Gastroesophageal sphincter (tissue), 4 donors: Measurements from ENCODE around the gene PRR23B. TPM values are rescaled to one million over a fixed set of nuclear protein-coding genes. Genes with fewer than 3 reads are reported as not detected.
A peak's percentile ranks its signal among the peaks of the same experiment; 100 is the strongest.

Source experiments
- ATAC-seq: fragments of 150-250 bp; one replicate; pipeline ENCODE4 v1.9.1; 2016; ENCODE audit warnings: mild to moderate bottlenecking, moderate library complexity
- H3K27ac ChIP-seq, 4 donors: fragments of 200-600 bp; sonication (generic) in 3 of 4; 1 replicate in 3 of 4; 2 replicates in 1 of 4; pipeline ENCODE4 v1.5.1; 2016 to 2019
- H3K27me3 ChIP-seq: fragments of 200-600 bp; sonication (generic); one replicate; pipeline ENCODE4 v1.5.1; 2019
- H3K36me3 ChIP-seq, 2 donors: fragments of 200-600 bp; sonication (generic); one replicate each; pipeline ENCODE4 v1.5.1; 2019; ENCODE audit warnings: control low read depth in 1 of 2
- H3K4me1 ChIP-seq, 3 donors: fragments of 200-600 bp; sonication (generic); 1 replicate in 2 of 3; 2 replicates in 1 of 3; pipeline ENCODE4 v1.5.1; 2016 to 2019; ENCODE audit warnings: control low read depth in 2 of 3
- H3K4me3 ChIP-seq, 2 donors: fragments of 200-600 bp; sonication (generic); one replicate each; pipeline ENCODE4 v1.5.1; 2019; ENCODE audit warnings: mild to moderate bottlenecking in 1 of 2, moderate library complexity in 1 of 2
- H3K9me3 ChIP-seq, 3 donors: fragments of 200-600 bp; sonication (generic); one replicate each; pipeline ENCODE4 v1.5.1; 2017 to 2019; ENCODE audit warnings: control low read depth in 2 of 3
- EP300 ChIP-seq: sonication (generic); formaldehyde crosslinking; IDR thresholded peaks from one replicate; pipeline ENCODE4 v1.6.1; 2017; ENCODE audit warnings: antibody characterized with exemption, mild to moderate bottlenecking
- POLR2A ChIP-seq, 2 donors: fragments of 450-650 bp; IDR thresholded peaks; one replicate each; pipeline ENCODE4 v1.6.1; 2017; ENCODE audit warnings: antibody characterized with exemption in 2 of 2, mild to moderate bottlenecking in 2 of 2, moderate library complexity in 1 of 2
- POLR2AphosphoS5 ChIP-seq: sonication (generic); formaldehyde crosslinking; IDR thresholded peaks from one replicate; pipeline ENCODE4 v1.6.1; 2017; ENCODE audit warnings: antibody characterized with exemption
- WGBS, 2 donors: methylation state at CpG; one replicate each; pipeline ENCODE4 v1.1.5; 2018; ENCODE audit warnings: low coverage in 1 of 2; 5-methylcytosine and 5-hydroxymethylcytosine counted together
- total RNA-seq, 4 donors: library from RNA; depleted of rRNA; stranded (reverse); fragments of >200 nt; gene quantifications; one replicate each; pipeline ENCODE4 v1.1.0, GENCODE V29; 2016
- TF ChIP-seq, protein P1 (sequence below), 4 experiments: fragments of 200-600 bp in 2 of 4; fragments of 450-650 bp in 2 of 4; sonication (generic) in 1 of 4; IDR thresholded peaks; one replicate each; pipeline ENCODE4 v1.5.1; 2017 to 2019; ENCODE audit warnings: antibody characterized with exemption in 4 of 4, mild to moderate bottlenecking in 2 of 4, moderate library complexity in 2 of 4

Gene PRR23B
- total RNA-seq, 4 donors from 2014 or later = not detected

DNA sequence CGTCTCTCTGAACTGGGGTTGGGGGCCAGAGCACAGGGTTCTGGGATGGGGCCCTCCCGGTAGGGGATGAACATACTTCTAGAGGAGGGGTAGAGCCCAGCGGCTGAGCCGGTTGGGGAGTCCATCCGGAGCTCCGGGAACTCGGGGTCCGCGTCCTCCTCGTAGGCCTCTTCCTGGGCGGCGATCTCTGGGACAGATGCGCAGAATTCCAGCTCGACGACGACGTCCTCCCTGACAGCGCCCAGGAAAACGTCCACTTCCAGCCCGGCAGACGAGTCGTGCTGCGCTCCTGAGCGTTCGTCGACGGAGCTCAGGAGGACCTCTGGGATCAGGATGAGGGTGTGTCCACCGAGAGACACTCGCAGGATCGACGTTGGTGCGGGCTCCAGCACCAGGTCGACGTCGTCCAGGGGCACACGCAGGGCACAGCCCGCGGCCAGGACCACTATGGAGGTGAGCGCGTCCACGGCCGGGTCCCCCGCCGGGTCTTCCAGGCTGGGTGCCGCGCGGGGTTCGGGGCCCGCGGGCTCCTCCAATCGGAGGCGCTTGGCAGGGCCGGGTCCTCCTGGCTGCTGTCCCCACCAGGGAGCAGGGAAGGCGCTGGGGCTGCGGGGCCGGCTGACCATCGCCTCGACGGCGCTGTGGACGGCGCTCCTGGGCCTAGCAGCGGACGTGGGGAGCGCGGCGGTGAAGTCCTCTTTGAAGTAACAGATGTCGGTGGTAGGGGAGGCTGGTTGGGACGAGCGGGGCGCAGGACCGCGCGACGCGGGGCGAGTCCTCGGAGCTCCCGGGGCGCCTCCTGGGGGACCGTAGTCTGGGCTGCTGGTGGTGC is 474 bp downstream of the PRR23B start:
- ATAC-seq = no peak
- 58 to 80% methylated on average over 1 to 17 of the region's 81 CpGs for WGBS, 2 donors

DNA sequence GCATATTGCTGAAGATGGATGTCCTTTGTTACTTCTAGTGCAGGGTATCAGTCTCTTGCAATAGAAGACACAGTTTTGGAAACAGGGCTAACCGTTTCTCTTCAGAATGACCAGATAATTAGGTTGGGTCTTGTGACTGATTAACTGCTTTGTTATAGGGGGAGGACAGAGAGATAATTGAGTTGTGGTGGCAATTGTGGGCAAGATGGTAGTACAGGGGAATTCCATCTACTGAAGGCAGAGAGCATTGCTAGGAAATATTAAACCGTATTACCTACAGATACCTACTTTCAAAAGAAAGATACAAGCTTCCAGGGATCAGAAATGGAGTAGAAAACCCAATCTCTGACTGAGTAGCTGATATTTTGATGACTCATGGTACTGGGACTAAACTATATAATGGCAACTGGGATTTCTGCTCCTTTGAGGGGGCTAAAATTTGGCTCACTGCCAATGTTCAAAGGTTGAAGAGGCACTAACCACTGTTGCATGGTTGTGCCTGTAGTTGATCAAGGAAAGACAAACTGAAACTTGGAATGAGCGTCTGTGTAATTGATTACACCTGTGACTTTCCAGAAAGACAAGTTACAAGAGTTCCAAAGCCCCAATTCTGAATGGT is 4.2 kb downstream of the PRR23B start:
- Histone ChIP-seq H3K4me1 (no peaks in the 10 kb centered on the region), H3K27me3 (peaks cover 9% of the 10 kb centered on the region), H3K27ac (no peak overlapping the region), H3K36me3 (no peaks in the 10 kb centered on the region), H3K9me3 (peaks cover 0 to 28% (median 0%) of the 10 kb centered on the region in 3 donors), H3K4me3 (no peak overlapping the region)
- 70 to 76% methylated on average over 2 to 3 of the region's 3 CpGs for WGBS, 2 donors
- TF ChIP-seq POLR2AphosphoS5 = no peak
- TF ChIP-seq POLR2A (IDR thresholded peaks at IDR 0.05) = no peak
- TF ChIP-seq, protein P1, sequence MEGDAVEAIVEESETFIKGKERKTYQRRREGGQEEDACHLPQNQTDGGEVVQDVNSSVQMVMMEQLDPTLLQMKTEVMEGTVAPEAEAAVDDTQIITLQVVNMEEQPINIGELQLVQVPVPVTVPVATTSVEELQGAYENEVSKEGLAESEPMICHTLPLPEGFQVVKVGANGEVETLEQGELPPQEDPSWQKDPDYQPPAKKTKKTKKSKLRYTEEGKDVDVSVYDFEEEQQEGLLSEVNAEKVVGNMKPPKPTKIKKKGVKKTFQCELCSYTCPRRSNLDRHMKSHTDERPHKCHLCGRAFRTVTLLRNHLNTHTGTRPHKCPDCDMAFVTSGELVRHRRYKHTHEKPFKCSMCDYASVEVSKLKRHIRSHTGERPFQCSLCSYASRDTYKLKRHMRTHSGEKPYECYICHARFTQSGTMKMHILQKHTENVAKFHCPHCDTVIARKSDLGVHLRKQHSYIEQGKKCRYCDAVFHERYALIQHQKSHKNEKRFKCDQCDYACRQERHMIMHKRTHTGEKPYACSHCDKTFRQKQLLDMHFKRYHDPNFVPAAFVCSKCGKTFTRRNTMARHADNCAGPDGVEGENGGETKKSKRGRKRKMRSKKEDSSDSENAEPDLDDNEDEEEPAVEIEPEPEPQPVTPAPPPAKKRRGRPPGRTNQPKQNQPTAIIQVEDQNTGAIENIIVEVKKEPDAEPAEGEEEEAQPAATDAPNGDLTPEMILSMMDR (IDR thresholded peaks at IDR 0.05) = no peak
- TF ChIP-seq EP300 = no peak
- ATAC-seq = no peak

More for the DNA sequence above, 474 bp downstream of the PRR23B start:
- TF ChIP-seq POLR2AphosphoS5 (no peak), POLR2A (IDR thresholded peaks at IDR 0.05) (no peak), EP300 (no peak)
- TF ChIP-seq, protein P1 (IDR thresholded peaks at IDR 0.05) = no peak
- no peak overlapping the region for H3K4me3 ChIP-seq
- peaks cover 0 to 21% (median 0%) of the 10 kb centered on the region in 3 donors for H3K9me3 ChIP-seq
- H3K4me1 ChIP-seq = no peaks in the 10 kb centered on the region
- H3K36me3 ChIP-seq = no peaks in the 10 kb centered on the region
- no peak overlapping the region for H3K27ac ChIP-seq
- peaks cover 9% of the 10 kb centered on the region for H3K27me3 ChIP-seq

DNA sequence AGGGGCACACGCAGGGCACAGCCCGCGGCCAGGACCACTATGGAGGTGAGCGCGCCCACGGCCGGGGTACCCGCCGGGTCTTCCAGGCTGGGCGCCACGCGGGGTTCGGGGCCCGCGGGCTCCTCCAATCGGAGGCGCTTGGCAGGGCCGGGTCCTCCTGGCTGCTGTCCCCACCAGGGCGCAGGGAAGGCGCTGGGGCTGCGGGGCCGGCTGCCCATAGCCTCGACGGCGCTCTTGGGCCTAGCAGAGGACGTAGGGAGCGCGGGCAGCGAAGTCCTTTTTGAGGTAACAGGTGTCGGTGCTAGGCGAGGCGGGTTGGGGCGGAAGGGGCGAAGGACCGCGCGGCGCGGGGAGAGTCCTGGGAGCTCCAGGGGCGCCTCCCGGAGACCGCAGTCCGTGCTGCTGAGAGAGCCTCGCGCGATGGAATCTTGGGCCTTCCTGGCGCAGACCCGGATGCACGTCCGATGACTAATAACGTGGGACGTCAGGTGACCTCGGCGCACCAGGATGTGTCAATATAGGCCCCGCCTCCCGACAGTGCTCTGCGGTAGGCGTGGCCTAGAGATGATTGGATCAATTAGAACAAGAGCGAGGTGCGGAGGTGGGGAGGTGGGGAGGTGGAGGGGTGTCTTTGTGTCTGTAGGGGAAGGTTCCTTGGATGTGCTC is 14.5 kb downstream of the PRR23B start, which contains the start of gene PRR23A:
TSS of gene PRR23A (minus strand) at position 218 of the 666 bp plus-strand sequence. CDS start at position 218, 0 bp downstream.
- Histone ChIP-seq H3K27ac (no peak within 1 kb of the TSS), H3K36me3 (no peaks in the 10 kb centered on the region), H3K4me3 (no peak within 1 kb of the TSS), H3K27me3 (no peaks in the 10 kb centered on the region), H3K9me3 (peaks cover 0 to 39% (median 0%) of the 10 kb centered on the region in 3 donors), H3K4me1 (no peaks in the 10 kb centered on the region)
- WGBS, 2 donors = 60 to 80% methylated on average over 1 to 5 of the region's 60 CpGs
- ATAC-seq = peak; percentile 22
- TF ChIP-seq EP300 (no peak), POLR2AphosphoS5 (no peak), POLR2A (IDR thresholded peaks at IDR 0.05) (no peak)
- TF ChIP-seq, protein P1 (IDR thresholded peaks at IDR 0.05) = no peak

DNA sequence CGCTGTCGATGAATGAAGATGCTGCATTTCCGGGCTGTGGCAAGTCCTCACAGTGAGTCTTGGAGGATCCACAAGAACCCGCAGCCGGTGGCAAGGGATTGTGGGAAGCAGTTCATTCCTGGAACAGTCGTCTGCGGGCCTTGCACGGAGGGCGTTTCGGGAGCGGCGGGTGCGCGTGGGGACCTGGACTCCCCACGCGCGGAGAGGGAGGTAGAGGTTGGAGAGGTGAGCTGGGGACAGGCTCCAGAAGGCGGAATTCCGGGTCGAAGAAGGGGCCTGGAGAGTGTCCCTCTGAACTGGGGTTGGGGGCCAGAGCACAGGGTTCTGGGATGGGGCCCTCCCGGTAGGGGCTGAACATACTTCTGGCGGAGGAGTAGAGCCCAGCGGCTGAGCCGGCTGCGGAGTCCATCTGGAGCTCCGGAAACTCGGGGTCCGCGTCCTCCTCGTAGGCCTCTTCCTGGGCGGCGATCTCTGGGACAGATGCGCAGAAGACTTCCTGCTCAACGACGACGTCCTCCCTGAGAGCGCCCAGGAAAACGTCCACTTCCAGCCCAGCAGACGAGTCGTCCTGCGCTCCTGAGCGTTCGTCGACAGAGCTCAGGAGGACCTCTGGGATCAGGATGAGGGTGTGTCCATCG is 15.3 kb downstream of the PRR23B start:
- TF ChIP-seq, protein P1 (IDR thresholded peaks at IDR 0.05) = no peak
- TF ChIP-seq POLR2AphosphoS5 (no peak), POLR2A (IDR thresholded peaks at IDR 0.05) (no peak), EP300 (no peak)
- H3K36me3 ChIP-seq = no peaks in the 10 kb centered on the region
- peaks cover 0 to 39% (median 0%) of the 10 kb centered on the region in 3 donors for H3K9me3 ChIP-seq
- H3K27ac ChIP-seq = no peak overlapping the region
- no peaks in the 10 kb centered on the region for H3K27me3 ChIP-seq
- H3K4me1 ChIP-seq = no peaks in the 10 kb centered on the region
- no peak for ATAC-seq
- H3K4me3 ChIP-seq = no peak overlapping the region
- 87 to 93% methylated on average over 3 to 37 of the region's 45 CpGs for WGBS, 2 donors
